K562 (cell line): Measurements from ENCODE around the gene FMO5. TPM values are rescaled to one million over a fixed set of nuclear protein-coding genes. Genes with fewer than 3 reads are reported as not detected.

Experiments used
- BRD4 ChIP-seq: fragments of 200-600 bp; sonication (generic); IDR thresholded peaks from 2 replicates; pipeline ENCODE4 v1.6.1; 2017; ENCODE audit warnings: inconsistent platforms
- CBX3 ChIP-seq, 2 experiments: IDR thresholded peaks; 1 replicate in 1 of 2; 2 replicates in 1 of 2; pipeline ENCODE4 v1.6.1; 2012; ENCODE audit warnings: inconsistent platforms in 2 of 2, low read length in 2 of 2, borderline replicate concordance in 1 of 2, control low read depth in 1 of 2
- CBX8 ChIP-seq: fragments of 200-600 bp; sonication (generic); IDR thresholded peaks from 2 replicates; pipeline ENCODE4 v1.6.1; 2012; ENCODE audit warnings: borderline replicate concordance, mixed run types, low read depth, mild to moderate bottlenecking, moderate library complexity, mixed read lengths, low read length, control low read depth, inconsistent platforms; ENCODE audit not compliant: poor library complexity, severe bottlenecking; ENCODE audit errors: extremely low read depth
- FOXA1 ChIP-seq: fragments of 450-650 bp; IDR thresholded peaks from 2 replicates; pipeline ENCODE4 v1.6.1; 2016; ENCODE audit warnings: mild to moderate bottlenecking, borderline replicate concordance
- HDAC2 ChIP-seq: fragments of 450-650 bp; IDR thresholded peaks from 2 replicates; pipeline ENCODE4 v1.6.1; 2016; ENCODE audit warnings: mild to moderate bottlenecking
- MAFK ChIP-seq: IDR thresholded peaks from 2 replicates; pipeline ENCODE4 v1.6.1; 2011; ENCODE audit warnings: low read length, improper control_type of control experiment
- MAX ChIP-seq: sonication (generic); formaldehyde crosslinking; IDR thresholded peaks from 2 replicates; pipeline ENCODE4 v1.9.0; 2022; ENCODE audit warnings: mild to moderate bottlenecking, missing genetic modification reagents
- NR1H2 ChIP-seq: sonication (generic); formaldehyde crosslinking; IDR thresholded peaks from 2 replicates; pipeline ENCODE4 v1.4.0; 2020; ENCODE audit warnings: mild to moderate bottlenecking, missing genetic modification reagents
- NUFIP1 ChIP-seq: fragments of 450-650 bp; IDR thresholded peaks from 2 replicates; pipeline ENCODE4 v1.6.1; 2018; ENCODE audit not compliant: partially characterized antibody
- POLR3A ChIP-seq: IDR thresholded peaks from 2 replicates; pipeline ENCODE4 v1.6.1; 2011; ENCODE audit warnings: borderline replicate concordance, mild to moderate bottlenecking, moderate library complexity; ENCODE audit not compliant: insufficient read length, insufficient read depth; ENCODE audit errors: extremely low read depth
- SPI1 ChIP-seq: IDR thresholded peaks from 2 replicates; pipeline ENCODE4 v1.6.1; 2011; ENCODE audit warnings: low read depth, low read length, control low read depth, borderline replicate concordance
- SREBF2 ChIP-seq: sonication (generic); formaldehyde crosslinking; IDR thresholded peaks from 2 replicates; pipeline ENCODE4 v1.4.0; 2020; ENCODE audit warnings: mild to moderate bottlenecking, missing genetic modification reagents
- THAP12 ChIP-seq: fragments of 250-450 bp; sonication (Bioruptor Pico); IDR thresholded peaks from 2 replicates; pipeline ENCODE4 v1.9.0; 2021; ENCODE audit warnings: mild to moderate bottlenecking, inconsistent platforms
- TSC22D4 ChIP-seq: fragments of 450-650 bp; IDR thresholded peaks from 2 replicates; pipeline ENCODE4 v1.6.1; 2016; ENCODE audit warnings: missing genetic modification characterization, missing biosample characterization, control low read depth
- ZBTB17 ChIP-seq: fragments of 450-650 bp; formaldehyde crosslinking; IDR thresholded peaks from 2 replicates; pipeline ENCODE4 v1.4.0; 2020; ENCODE audit warnings: mild to moderate bottlenecking
- ZBTB2 ChIP-seq: fragments of 450-650 bp; IDR thresholded peaks from 2 replicates; pipeline ENCODE4 v1.6.1; 2016; ENCODE audit warnings: antibody characterized with exemption
- ZBTB33 ChIP-seq: sonication (generic); formaldehyde crosslinking; IDR thresholded peaks from 2 replicates; pipeline ENCODE4 v1.8.1; 2023; ENCODE audit warnings: mild to moderate bottlenecking, missing genetic modification reagents
- ZFP91 ChIP-seq: sonication (generic); formaldehyde crosslinking; IDR thresholded peaks from 2 replicates; pipeline ENCODE4 v1.8.0; 2022; ENCODE audit warnings: mild to moderate bottlenecking, missing genetic modification reagents
- ZKSCAN1 ChIP-seq: fragments of 150-350 bp; IDR thresholded peaks from 2 replicates; pipeline ENCODE4 v1.6.1; 2016; ENCODE audit warnings: low read depth, low read length
- polyA plus RNA-seq, 8 experiments: library from polyadenylated mRNA; depleted of rRNA in 4 of 8; stranded (reverse) in 5 of 8; unstranded in 3 of 8; fragments of >200 nt; fragmentation: Nextera tagmentation in 2 of 8; fragmentation: Illumina TruSeq in 1 of 8; extraction: Ambion mirVana in 2 of 8; extraction: Trizol in 1 of 8; gene quantifications; 2 replicates each; pipeline versions ENCODE4 v1.2.1 to v1.2.3, GENCODE V29; 2011 to 2014; ENCODE audit warnings: inconsistent platforms in 1 of 8, missing spikeins in 1 of 8
- total RNA-seq, 7 experiments: library from RNA; depleted of rRNA in 6 of 7; stranded (reverse); fragments of >200 nt in 6 of 7; fragmentation: Illumina TruSeq in 2 of 7; extraction: Trizol in 2 of 7; gene quantifications; 2 replicates each; pipeline versions ENCODE4 v1.2.1 to v1.2.3, GENCODE V29; 2011 to 2021; ENCODE audit warnings: low replicate concordance in 1 of 7

Gene FMO5
- total and polyA plus RNA-seq, 9 of the 15 experiments (the other 6 are each of a cell fraction or from before 2014, with no cell fraction given) = 0.11 to 0.69 (median 0.19) TPM; not detected in 1

GRCh38 chr1:147172168-147173016 lies 52.7 kb downstream of the FMO5 start, which contains the start of gene PRKAB2 (continued):
- TF ChIP-seq ZFP91 (no peak), TSC22D4 (tag) (no peak), ZBTB33 (CRISPR knock-in tag) (peak; percentile 34), NR1H2 (CRISPR knock-in tag) (peak; percentile 43; the same call in 1 of the 2 replicates), CBX3 (IDR thresholded peaks at IDR 0.05; ENCODE audit: borderline replicate concordance in 1 of 2, low read length in 2 of 2) (no peak; a peak in 1 of 3 replicates), BRD4 (no peak), ZKSCAN1 (peak; percentile 94), POLR3A (no peak), MAFK (no peak), ZBTB2 (0 out of 2 replicates have a peak, but pooled peaks have one; percentile 35), SPI1 (no peak), NUFIP1 (no peak), CBX8 (no peak), ZBTB17 (CRISPR knock-in tag) (no peak), THAP12 (peak; percentile 99), HDAC2 (peak; percentile 73; the same call in 1 of the 2 replicates), SREBF2 (CRISPR knock-in tag) (no peak), MAX (peak; percentile 52; the same call in 1 of the 2 replicates), FOXA1 (no peak)
